DOHH2 (cell line): Measurements from ENCODE around the gene KRT20.

Experiments used
- H3F3A ChIP-seq: fragments of 200-600 bp; sonication (generic), shearing (Covaris generic); 2 replicates; pipeline ENCODE4 v1.6.0; 2016; ENCODE audit warnings: antibody characterized with exemption, mild to moderate bottlenecking; ENCODE audit not compliant: control insufficient read depth, insufficient read depth
- H3K27ac ChIP-seq: fragments of 200-600 bp; sonication (generic); 2 replicates; pipeline ENCODE4 v1.5.1; 2014; ENCODE audit warnings: low read depth, mild to moderate bottlenecking, low read length, moderate library complexity
- H3K27me3 ChIP-seq: fragments of 200-600 bp; sonication (generic); 2 replicates; pipeline ENCODE4 v1.6.1; 2014; ENCODE audit warnings: mild to moderate bottlenecking, low read length, mixed read lengths; ENCODE audit not compliant: control insufficient read depth
- H3K36me3 ChIP-seq: fragments of 200-600 bp; sonication (generic); 2 replicates; pipeline ENCODE4 v1.6.1; 2014; ENCODE audit warnings: mild to moderate bottlenecking, low read length, moderate library complexity, mixed read lengths; ENCODE audit not compliant: control insufficient read depth
- H3K4me1 ChIP-seq: fragments of 200-600 bp; sonication (generic); 2 replicates; pipeline ENCODE4 v1.6.1; 2014; ENCODE audit warnings: mild to moderate bottlenecking, low read length, mixed read lengths; ENCODE audit not compliant: control insufficient read depth
- H3K4me2 ChIP-seq: fragments of 200-600 bp; sonication (generic); 2 replicates; pipeline ENCODE4 v1.6.0; 2014; ENCODE audit warnings: mild to moderate bottlenecking, low read length, moderate library complexity
- H3K4me3 ChIP-seq: fragments of 200-600 bp; sonication (generic); 2 replicates; pipeline ENCODE4 v1.5.1; 2014; ENCODE audit warnings: mild to moderate bottlenecking, low read length, mixed read lengths
- H3K79me2 ChIP-seq: fragments of 200-600 bp; sonication (generic); 2 replicates; pipeline ENCODE4 v1.6.1; 2014; ENCODE audit warnings: mild to moderate bottlenecking, low read length, mixed read lengths; ENCODE audit not compliant: control insufficient read depth
- H3K9me2 ChIP-seq: fragments of 200-600 bp; sonication (generic); replicated peaks from 2 replicates; pipeline ENCODE4 v1.6.1; 2014; ENCODE audit warnings: mild to moderate bottlenecking, low read length, mixed read lengths; ENCODE audit not compliant: control insufficient read depth
- H3K9me3 ChIP-seq: fragments of 200-600 bp; sonication (generic); 2 replicates; pipeline ENCODE4 v1.6.1; 2014; ENCODE audit warnings: antibody characterized with exemption, low read length, mixed read lengths; ENCODE audit not compliant: control insufficient read depth, insufficient read depth
- H4K20me1 ChIP-seq: fragments of 200-600 bp; sonication (generic); 2 replicates; pipeline ENCODE4 v1.6.0; 2014; ENCODE audit warnings: low read depth, mild to moderate bottlenecking, antibody characterized with exemption, low read length, moderate library complexity; ENCODE audit not compliant: control insufficient read depth, insufficient read depth
- EZH2phosphoT487 ChIP-seq: fragments of 200-600 bp; sonication (generic); IDR thresholded peaks from 2 replicates; pipeline ENCODE4 v1.6.1; 2017; ENCODE audit warnings: borderline replicate concordance, mild to moderate bottlenecking, antibody characterized with exemption, low read length, moderate library complexity, mixed read lengths
- TF ChIP-seq, protein P1 (sequence below): fragments of 200-600 bp; sonication (generic); IDR thresholded peaks from one replicate; pipeline ENCODE4 v1.5.1; 2014; ENCODE audit warnings: antibody characterized with exemption, mild to moderate bottlenecking, low read depth, low read length; ENCODE audit not compliant: poor library complexity, severe bottlenecking

The KRT20 gene

GRCh38 chr17:40914075-40914855, 29.2 kb upstream of the KRT20 start:
- Histone ChIP-seq H3K4me3 (no peak overlapping the region), H3K27me3 (peaks cover 10% of the 10 kb centered on the region), H3F3A (no peaks in the 10 kb centered on the region), H3K4me2 (no peak overlapping the region), H3K9me2 (no peaks in the 10 kb centered on the region), H3K79me2 (no peaks in the 10 kb centered on the region), H3K36me3 (no peaks in the 10 kb centered on the region), H4K20me1 (no peaks in the 10 kb centered on the region), H3K27ac (no peak overlapping the region), H3K4me1 (no peaks in the 10 kb centered on the region), H3K9me3 (no peaks in the 10 kb centered on the region)
- no peak for TF ChIP-seq EZH2phosphoT487
- TF ChIP-seq, protein P1, sequence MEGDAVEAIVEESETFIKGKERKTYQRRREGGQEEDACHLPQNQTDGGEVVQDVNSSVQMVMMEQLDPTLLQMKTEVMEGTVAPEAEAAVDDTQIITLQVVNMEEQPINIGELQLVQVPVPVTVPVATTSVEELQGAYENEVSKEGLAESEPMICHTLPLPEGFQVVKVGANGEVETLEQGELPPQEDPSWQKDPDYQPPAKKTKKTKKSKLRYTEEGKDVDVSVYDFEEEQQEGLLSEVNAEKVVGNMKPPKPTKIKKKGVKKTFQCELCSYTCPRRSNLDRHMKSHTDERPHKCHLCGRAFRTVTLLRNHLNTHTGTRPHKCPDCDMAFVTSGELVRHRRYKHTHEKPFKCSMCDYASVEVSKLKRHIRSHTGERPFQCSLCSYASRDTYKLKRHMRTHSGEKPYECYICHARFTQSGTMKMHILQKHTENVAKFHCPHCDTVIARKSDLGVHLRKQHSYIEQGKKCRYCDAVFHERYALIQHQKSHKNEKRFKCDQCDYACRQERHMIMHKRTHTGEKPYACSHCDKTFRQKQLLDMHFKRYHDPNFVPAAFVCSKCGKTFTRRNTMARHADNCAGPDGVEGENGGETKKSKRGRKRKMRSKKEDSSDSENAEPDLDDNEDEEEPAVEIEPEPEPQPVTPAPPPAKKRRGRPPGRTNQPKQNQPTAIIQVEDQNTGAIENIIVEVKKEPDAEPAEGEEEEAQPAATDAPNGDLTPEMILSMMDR = no peak

GRCh38 chr17:40912486-40913210, 27.6 kb upstream of the KRT20 start:
- H4K20me1 ChIP-seq = no peaks in the 10 kb centered on the region

DNA sequence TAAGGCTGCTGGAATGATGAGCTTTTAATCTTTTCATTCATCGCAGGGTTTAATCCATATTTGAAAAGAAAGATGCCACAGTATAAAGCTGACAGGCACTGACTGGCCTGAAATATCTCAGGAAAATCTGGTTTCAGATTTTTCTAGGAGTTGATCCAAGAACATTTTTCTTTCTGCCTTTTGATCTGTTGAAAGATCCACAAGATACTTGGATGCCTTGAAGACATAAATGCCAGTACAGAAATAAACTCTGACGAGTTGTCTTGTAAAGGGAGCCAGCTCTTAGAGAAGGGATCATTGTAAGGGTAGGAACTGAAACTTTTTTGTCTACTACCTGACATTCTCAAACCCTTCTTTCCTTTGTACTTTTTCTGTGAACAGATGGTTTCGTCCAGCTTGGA, 25.4 kb upstream of the KRT20 start:
- no peak for TF ChIP-seq EZH2phosphoT487
- TF ChIP-seq, protein P1 = no peak
- Histone ChIP-seq H3K4me1 (no peaks in the 10 kb centered on the region), H3K27ac (no peak overlapping the region), H3K27me3 (peaks cover 14% of the 10 kb centered on the region), H3K9me3 (no peaks in the 10 kb centered on the region), H3K4me3 (no peak overlapping the region), H4K20me1 (no peaks in the 10 kb centered on the region), H3F3A (no peaks in the 10 kb centered on the region), H3K4me2 (no peak overlapping the region), H3K36me3 (no peaks in the 10 kb centered on the region), H3K79me2 (no peaks in the 10 kb centered on the region), H3K9me2 (no peaks in the 10 kb centered on the region)

More at GRCh38 chr17:40912486-40913210, 27.6 kb upstream of the KRT20 start:
- no peaks in the 10 kb centered on the region for H3K9me3 ChIP-seq
- H3K4me3 ChIP-seq = no peak overlapping the region
- no peak overlapping the region for H3K4me2 ChIP-seq
- H3F3A ChIP-seq = no peaks in the 10 kb centered on the region
- no peaks in the 10 kb centered on the region for H3K9me2 ChIP-seq
- TF ChIP-seq, protein P1 = no peak
- TF ChIP-seq EZH2phosphoT487 = no peak
- H3K27ac ChIP-seq = no peak overlapping the region
- H3K36me3 ChIP-seq = no peaks in the 10 kb centered on the region
- peaks cover 14% of the 10 kb centered on the region for H3K27me3 ChIP-seq
- H3K4me1 ChIP-seq = no peaks in the 10 kb centered on the region
- H3K79me2 ChIP-seq = no peaks in the 10 kb centered on the region
